Left hindlimb (tissue), 1 donor: ENCODE measurements around the gene CAND2.
"Not testable (repeated sequence)": the region's sequence is repeated elsewhere in the genome, so short reads cannot be mapped to it uniquely, and the experiment has no call there.

Experiments used
- DNase-seq: peaks from one replicate; pipeline ENCODE4 v3.0.0-alpha.2; 2018

CAND2 gene

DNA sequence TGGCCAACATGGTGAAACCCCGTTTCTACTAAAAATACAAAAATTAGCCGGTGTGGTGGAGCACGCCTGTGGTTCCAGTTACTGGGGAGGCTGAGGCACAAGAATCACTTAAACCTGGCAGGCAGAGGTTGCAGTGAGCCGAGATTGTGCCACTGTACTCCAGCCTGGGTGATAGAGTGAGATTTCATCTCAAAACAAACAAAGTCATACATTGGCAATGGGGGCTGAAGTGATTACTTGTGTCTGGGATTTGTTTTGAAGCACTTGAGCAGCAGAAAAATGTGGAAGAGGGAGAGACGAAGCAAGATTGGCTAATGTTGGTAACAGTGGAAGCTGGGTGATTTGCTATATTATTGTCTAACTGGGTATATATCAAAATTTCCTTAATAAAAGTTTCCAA lies 24.0 kb upstream of the CAND2 start:
- DNase-seq, result no peak

DNA sequence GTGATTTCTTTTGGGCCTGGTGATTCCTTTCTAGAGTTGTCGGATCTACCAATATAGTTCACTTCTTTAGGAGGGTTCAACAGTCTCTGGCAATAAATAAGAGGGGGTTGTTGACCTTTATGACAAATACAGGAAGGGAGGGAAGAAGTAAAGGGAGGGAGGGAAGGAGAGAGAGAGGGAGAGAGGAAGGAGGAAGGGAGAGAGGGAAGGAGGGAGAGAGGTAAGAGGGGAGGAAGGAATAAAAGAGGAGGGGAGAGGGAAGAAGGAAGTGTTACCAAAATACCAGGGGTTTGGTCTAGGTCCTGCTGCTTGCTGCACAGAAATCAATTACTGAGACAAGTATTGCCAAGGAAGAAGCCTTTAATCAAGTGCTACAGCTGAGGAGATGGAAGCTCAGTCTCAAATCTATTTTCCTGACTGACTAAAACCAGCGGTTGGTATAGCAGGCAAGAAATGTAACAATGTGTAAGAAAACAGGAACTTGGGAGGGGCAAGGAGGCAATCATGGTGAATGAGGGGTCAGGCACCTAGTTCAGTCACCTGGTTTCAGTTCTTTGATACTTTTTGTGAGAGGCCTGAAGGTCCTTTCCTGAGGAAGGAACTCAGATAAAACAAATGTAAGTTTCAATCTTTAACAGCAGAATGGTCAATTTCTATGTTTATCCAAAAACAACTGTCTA lies 23.3 kb upstream of the CAND2 start:
- DNase-seq, result no peak

DNA sequence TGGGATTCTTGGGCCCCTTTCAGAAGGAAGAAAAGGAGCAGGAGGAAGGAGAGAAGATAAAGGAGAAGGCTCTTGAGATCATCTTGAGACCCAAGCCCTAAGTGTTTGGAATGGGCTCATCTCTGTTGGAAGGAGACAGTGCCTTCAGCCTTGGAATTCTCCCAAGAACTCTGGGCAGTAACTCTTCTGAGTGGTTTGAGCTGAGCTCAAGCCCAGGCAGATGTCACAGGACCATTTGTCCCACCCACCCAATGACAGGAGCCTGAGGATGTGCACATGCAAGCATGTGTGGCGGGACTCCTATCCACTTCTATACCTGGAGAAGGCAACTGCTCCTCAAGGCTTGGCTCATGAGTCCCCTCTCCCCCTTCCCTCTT lies 22.8 kb upstream of the CAND2 start:
- no peak for DNase-seq

DNA sequence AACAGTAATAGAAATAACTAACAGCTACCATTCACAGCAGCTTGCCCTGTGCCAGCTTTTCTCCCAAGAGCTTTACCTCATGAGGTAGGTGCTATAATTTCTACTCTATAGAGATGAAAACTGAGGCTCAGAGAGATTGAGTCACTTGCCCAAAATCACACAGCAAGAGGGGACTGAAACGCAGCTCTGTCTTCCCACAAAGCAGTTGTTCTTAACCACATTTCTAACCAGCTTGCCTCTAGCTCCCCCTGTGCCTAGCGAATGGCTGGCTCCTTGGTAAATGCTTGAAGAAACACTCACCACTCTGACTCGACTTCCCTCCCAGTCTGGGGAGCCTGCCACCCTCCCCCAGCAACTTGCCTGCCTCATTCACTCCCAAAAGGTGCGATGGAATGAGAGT lies 21.9 kb upstream of the CAND2 start:
- DNase-seq, result no peak

DNA sequence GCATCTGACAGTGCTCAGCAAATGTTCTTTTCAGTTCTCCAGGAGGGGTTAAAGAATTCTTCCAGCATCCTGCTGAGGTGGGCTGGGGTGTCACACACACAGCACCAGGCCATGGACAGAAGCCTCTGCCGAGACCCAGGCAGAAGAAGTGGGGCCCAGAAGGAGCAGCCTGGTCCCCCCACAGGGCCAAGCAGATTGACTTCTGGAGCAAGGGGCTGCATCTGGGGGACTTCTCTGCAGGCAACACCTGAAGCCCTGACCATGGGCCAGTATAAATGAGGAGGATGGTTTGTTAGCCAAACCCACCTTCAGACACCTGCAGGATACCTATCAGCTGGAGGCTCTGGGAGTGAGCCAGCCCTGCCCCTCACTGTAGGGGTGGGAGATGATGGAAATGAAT lies 21.3 kb upstream of the CAND2 start:
- DNase-seq, result no peak

DNA sequence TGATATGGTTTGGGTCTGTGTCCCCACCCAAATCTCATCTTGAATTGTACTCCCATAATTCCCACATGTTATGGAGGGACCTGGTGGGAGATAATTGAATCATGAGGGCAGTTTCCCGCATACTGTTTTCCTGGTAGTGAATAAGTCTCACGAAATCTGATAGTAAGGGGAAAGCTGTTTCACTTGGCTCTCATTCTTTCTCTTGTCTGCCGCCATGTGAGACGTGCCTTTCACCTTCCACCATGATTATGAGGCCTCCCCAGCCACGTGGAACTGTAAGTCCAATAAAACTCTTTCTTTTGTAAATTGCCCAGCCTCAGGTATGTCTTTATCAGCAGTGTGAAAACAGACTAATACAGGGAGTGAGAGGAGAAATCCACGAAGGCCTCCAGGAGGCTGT lies 20.5 kb upstream of the CAND2 start:
- DNase-seq, result not testable (repeated sequence)

DNA sequence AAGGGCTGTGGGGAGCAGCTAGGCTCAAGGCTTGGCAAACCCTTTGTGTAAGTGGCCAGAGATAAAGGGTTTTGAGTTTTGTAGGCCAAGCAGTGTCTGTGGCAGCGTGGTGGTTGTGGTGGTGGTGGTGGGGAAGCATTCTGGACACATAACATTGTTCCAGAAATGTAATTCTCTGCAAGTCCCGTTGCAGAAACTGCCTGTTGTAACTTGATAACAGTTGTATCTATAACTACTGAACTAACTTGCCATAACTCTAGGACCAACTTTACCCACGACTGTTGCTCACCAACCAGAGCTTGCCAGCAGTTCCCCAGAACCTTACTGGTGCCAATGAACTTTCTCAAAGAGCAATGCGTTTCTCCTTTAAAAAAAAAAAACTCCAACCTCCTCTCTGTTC lies 19.3 kb upstream of the CAND2 start:
- DNase-seq, result no peak

DNA sequence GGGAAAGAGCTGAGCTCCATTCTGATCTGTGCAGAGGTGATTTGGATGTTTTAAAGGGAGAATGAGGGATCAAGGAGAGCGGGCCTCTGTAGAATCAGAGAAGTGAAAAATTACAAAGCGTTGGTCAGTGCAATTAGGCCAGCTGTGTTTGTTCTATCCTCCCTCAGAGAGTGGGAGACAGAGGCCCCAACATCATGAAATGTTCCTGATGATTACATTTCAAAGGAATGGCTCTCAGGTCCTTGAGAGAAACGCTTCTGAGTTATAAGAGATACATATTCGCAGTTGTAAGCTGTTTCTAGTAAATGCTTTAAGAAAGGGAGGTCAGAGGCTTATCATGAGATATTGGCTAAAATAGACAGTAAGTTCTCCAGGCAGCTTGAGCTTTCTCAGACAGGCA lies 15.7 kb upstream of the CAND2 start:
- no peak for DNase-seq

DNA sequence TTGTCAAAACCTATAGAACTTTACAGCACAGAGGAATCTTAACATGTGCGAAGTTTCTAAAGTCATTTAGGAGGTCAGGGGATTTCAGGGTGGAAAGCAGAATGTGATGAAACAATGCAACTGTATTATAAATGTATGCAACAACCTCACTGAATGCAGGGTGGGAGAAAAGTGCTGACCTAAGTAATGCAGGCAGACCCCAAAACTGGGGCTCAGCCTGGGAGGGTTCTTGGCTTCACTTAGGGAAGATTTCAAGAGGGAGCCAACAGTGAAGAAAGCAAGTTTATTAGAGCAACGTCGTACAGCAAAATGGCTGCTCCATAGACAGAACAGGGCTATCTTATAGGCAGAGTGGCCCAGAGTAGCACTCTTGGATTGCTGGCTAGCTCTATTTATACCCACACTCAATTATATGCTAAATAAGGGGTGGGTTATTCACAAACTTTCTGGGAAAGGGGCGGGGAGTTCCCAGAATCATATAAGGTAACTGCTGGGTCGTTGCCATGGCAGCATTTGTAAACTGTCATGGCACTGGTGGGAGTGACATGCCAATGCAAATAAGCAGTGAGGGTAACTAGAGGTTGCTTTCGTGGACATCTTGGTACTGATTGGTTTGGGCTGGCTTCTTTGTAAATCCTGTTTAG lies 14.2 kb upstream of the CAND2 start:
- no peak for DNase-seq

DNA sequence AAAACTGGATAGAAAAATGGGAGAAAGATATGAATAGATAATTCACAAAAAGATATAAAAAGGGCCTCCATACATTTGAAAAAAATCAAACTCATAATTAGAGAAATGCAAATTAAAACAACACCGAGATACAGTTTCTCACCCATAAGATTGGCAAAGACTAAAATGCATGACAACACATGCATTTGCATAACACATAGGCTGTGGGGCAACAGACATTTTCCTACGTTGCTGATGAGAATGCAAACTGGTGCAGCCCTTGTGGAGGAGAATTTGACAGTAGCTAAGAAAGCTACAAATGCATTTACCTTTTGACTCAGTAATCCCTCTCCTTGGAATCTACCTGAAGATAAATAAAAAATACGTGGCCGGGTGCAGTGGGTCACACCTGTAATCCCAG lies 11.4 kb upstream of the CAND2 start:
- DNase-seq, result no peak

DNA sequence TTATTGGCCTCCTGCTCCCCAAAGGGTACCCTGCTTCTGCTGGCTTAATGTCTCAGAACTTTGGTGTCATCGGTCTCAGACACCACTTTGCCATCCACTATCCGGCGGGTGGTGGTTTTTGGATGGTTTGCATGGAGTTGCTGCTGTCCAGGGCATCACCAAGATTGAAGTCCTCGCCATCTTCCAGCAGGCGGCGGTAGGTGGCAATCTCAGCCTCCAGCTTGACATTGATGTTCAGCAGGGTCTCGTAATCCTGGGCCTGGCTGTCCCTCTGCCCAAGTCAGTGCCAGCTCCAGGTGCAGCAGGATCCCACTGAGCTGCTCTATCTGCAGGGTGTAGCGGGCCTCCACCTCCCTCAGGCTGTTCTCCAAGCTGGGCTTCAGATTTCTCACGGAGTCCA lies 9.1 kb upstream of the CAND2 start:
- DNase-seq, result not testable (repeated sequence)

DNA sequence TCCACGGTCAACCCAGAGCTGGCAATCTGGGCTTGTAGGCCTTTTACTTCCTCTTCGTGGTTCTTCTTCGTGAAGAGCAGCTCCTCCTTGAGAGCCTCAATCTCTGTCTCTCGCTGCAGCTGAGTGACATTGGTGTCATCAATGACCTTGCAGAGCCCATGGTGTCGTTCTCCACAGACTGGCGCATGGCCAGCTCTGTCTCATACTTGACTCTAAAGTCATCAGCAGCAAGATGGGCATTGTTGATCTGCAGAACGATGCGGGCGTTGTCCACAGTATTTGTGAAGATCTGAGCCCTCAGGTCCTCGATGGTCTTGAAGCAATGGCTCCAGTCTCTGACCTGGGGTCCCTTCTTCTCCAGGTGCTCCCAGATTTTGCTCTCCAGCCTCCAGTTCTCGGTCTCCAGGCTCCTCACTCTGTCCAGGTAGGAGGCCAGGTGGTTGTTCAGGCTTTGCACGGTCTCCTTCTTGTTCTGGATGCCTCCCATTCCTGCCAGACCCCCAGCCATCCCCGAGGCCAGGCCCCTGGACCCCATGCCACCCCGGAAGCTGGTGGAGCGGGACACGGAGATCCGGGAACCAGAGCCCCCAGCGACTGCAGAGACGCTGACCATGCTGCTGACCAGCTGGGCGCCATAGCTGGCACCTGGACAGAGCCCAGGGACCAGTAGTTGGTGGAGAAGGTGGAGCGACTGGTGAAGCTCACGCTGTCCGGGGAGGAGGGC lies 8.4 kb upstream of the CAND2 start:
- DNase-seq, result not testable (repeated sequence)

DNA sequence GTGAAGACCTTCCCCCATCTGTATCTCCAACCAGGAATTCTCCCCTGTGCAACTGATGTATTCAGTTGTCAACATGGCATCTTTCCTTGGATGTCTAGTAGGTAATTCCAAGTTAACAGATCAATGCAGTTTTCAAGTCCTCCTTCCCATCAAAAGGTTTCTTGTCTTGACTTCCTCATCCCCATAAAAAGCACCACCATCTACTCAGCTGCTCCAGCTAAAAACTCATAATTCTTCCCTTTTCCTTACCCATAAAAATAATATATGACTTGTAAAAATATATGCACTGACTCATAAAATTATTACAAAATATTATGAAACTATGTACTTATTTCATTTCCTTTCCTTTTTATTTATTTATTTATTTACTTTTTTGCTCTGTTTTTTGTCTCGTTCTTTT lies 5.0 kb upstream of the CAND2 start:
- DNase-seq, result no peak

DNA sequence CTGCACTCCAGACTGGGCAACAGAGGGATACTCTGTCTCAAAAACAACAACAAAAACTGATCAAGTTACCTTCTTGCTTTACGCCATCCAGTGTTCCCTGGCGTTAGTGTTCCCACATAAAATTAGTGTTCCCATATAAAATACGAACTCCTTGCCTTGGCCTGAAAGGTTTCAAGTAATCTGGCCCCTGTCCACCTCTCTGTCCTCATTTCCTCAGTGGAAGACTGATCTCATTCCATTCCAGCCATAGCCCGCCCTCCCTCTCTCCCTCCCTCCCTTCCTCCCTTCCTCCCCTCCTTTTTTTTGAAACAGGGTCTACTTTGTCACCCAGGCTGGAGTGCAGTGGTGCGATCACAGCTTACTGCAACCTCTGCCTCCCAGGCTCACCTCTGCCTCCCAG lies 2.8 kb upstream of the CAND2 start:
- DNase-seq, result no peak

DNA sequence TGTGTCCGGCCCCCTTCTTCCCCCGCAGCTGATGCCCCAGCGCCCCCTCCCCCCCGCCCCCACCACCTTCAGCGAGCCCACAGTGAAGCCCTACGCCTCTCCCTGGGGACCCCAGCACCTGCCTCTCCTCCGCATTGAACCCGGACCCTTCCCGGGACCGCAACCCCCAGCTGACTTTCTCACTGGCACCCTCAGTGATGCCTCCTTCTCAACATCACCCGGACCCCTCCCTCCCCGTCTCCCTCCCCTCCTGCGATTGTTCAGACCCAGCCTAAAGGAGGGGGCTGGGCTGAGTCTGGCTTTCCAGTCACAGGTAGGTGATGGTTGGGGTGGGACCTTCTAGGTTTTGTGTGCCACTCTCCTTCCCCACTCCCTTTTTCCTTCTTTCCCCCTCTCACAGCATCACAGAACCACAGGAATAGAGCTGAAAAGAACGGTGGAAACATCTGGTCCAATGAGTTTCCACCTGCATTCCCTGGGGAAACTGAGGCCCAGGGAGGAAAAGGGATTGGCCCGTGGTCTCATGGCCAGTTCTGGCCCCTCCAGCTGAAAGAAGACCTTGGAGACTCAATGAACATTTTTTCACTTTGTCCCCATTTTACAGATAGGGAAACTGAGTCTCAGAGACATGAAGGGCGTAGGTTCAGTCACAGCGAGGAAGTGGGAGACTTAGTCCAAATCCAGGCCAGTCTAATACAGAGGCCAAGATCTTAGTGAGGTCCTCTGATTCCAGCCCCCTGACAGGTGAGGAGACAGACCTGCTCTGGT lies 828 bp downstream of the CAND2 start:
- DNase-seq, result no peak

DNA sequence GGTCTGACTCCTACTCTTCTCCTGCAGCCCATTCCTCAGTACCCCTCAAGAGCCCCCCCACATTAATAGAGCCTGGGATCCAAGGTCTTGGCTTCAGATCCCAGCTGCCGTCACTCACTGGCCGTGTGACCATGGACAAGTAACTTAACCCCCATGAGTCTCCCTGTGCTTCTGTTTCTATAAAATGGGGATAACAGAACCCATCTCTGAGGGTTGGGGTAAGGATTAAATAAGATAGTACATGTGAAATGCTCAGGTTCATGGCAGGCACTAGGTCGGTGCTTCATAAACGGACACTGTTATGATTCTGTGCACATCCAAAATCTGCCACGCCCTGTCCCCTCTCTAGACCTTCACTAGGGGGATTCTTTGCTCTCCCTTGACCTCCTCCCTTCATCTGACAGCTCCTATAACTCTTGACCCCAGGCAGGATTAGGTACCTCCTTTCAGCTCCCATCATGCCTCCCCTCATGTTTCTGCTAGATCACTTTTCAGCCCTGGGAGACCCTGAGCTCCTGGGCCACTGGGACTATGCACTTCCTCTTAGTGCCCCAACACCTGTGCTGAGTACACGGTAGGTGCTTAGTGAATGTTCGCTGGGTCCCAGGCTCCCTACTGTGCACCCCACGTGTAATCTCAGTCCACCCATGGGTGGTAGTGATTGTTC lies 1.5 kb downstream of the CAND2 start:
- DNase-seq, result no peak

DNA sequence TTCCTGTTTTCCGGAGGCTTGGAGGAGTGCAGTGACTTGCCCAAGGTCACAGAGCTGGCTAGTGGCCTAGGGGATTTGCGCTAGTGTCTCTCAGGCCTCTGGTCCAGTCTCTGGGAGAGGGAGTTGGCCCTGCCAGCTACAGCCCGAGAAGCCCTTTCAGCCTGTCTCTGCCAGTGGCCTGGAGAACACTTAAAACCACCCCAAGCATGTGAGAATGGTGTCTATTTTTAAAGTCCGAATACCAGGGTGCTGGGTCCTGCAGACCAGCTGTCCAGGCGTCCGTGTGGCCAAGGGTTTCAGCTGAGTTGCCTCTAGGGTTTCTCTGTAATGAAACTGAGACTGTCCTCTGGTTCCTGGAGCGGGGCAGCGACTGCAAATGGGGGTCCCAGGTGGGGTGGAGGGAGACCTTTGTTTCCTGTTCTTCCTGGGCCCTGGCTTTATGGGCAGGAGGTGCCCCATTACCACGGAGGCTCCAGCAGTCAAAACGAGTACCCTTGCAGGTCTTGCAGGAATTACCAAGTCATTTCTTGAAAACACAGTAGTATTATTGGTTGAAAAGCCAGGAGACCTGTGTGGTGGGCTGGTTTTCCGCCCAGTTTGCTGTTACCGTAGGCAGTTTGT lies 2.2 kb downstream of the CAND2 start:
- DNase-seq, result no peak

DNA sequence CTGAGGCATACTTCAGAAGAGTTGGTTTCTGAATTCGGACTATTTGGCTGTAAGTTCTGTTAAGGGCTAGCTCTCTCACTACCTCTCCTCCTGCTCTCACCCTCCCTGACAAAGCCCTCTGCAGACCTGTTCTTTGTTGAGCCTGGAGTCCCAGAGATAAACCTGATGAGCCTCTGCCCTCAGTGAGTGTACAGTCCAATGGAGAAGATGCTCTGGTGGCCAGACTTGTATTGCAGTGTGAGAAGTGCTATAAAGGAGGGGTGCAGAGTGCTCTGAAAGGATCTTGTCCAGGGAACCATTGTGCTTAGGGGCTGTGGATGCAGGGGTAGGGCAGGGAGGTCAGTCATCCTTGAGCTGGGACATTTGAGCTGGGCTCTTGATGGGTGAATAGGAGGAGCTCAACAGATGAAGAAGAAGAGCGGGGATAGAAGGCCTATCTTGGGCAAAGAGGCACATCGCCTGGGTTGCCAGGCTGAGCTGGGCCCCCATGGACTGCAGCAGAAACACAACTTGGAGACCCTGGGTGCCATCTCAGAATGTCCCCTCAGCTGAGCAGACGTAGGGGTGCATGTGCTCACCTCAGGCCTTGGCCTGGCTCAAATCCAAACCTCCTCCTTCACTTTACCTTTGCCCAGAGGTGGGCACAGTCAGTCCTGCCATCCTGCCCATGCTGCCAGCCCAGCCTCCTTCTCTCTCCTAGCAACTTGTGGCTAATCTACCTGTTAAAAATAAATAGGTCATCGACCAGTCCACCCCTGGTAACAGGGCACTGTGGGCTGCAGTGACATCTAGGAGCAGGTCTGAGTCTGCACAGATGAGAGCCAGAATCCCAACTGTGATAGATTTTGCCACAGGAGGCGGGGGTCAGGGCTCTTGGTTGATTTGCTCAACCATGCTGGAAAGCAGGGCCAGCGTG lies 3.3 kb downstream of the CAND2 start:
- DNase-seq, result no peak

DNA sequence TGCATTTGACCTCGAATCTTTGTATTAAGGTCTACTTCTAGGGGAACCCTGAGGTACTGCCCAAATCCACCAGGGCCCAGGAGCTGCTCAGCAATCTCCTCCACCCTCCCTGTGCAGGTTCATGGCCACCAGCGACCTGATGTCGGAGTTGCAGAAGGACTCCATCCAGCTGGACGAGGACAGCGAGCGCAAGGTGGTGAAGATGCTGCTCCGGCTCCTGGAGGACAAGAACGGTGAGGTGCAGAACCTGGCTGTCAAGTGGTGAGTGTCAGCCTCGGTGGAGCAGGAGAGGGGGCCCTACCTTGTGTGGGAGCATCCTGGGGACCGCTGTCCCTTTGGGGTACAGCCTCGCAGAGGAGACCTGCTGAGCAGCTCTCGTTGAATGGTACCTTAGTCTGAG lies 6.9 kb downstream of the CAND2 start:
- DNase-seq, result no peak

DNA sequence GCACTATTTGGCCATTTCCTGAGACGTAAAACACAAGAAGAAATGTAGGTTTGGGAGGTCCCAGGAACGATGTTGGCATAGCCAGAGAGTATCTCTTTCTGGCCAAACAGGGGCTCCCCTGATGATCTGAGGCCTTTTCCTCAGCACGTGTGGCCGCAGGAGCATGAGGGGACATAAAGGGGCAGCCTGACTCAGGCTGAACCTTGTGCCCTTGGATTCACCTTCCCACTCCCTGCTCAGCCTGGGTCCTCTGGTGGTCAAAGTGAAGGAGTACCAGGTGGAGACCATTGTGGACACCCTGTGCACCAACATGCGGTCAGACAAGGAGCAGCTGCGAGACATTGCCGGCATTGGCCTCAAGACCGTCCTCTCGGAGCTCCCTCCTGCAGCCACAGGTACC lies 10.6 kb downstream of the CAND2 start:
- no peak for DNase-seq

DNA sequence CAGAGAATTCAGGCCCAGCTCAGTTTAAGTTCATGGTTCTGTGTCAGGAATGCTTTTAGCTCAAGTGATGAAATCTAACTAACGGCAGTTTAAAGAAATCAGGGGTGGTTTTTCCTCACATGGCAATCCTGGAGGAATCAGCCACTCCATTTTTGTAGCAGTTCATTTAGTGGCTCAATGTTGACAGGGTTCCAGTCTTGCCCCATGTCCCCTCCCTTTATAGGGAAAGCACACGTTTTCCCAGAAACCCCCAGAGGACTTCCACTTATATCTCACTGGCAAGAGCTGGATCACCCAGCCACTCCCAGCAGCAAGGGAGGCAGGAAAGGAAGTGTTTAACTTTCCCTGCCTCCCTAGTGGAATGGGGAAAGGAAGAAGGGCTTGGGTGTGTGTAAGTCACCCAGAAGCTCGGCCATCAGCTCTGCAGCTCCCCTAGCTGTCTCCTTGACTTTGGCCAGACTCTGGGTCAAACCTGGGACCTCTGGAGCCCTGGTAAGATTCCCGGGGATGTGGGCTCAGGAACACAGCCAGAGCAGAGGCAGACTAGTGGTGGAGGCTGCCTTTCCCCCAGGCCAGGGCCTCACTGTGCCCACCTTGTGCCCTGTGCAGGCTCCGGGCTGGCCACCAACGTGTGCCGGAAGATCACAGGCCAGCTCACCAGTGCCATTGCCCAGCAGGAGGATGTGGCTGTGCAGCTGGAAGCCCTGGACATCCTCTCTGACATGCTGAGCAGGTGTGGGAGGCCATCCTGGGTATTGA lies 11.3 kb downstream of the CAND2 start:
- DNase-seq, result no peak
